Glomerular endothelial cell (primary cell): ENCODE measurements around the gene TRIM32. TPM values are rescaled to one million over a fixed set of nuclear protein-coding genes. Genes with fewer than 3 reads are reported as not detected.

Experiments used
- DNase-seq: peaks from one replicate; pipeline ENCODE4 v3.0.0-alpha.2; 2011; ENCODE audit warnings: low read depth, low spot score; ENCODE audit errors: extremely low read depth
- total RNA-seq: library from RNA; depleted of rRNA; stranded (reverse); fragments of >200 nt; gene quantifications from 2 replicates; pipeline ENCODE4 v1.2.3, GENCODE V29; 2015

TRIM32 gene
- total RNA-seq, 1 donor from 2014 or later = 26.8 TPM

DNA sequence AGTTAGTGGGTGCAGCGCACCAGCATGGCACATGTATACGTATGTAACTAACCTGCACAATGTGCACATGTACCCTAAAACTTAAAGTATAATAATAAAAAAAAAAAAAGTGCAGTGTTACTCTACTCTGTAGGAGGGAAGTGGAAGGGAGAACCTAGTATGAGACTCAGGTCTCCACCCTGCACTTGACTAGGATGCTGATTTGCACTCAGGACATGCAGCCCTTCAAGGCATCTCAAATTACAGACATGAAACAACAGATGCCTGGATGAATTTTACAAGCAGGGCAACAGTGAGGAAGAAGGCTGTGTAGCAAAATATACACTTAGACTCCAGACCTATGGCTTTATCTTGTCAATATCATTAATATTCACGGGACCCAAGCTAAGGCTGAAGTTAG lies 16.5 kb downstream of the TRIM32 start:
- no peak for DNase-seq

GRCh38 chr9:116704470-116704869 lies 17.4 kb downstream of the TRIM32 start:
- no peak for DNase-seq

DNA sequence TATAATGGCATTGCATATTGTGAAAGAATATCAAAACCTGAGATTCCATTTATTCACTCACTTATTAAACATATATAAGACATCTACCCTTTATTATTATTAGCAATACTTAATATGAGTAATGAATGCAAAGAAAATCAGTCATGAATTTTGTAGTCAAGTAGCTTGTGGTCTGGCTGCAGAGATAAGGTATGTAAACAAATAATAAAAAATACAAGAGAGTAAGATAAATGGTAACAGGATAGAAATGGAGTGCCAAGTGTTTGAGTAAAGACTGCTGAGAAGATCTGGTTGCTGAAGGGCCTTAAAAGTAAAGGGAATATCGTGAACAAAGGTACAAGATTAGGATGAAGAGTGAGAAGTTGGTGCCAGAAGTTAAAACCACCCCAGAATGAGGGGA lies 18.4 kb downstream of the TRIM32 start:
- no peak for DNase-seq

- DNase-seq = no peak
Measured at GRCh38 chr9:116706310-116707290, 19.5 kb downstream of the TRIM32 start.

DNA sequence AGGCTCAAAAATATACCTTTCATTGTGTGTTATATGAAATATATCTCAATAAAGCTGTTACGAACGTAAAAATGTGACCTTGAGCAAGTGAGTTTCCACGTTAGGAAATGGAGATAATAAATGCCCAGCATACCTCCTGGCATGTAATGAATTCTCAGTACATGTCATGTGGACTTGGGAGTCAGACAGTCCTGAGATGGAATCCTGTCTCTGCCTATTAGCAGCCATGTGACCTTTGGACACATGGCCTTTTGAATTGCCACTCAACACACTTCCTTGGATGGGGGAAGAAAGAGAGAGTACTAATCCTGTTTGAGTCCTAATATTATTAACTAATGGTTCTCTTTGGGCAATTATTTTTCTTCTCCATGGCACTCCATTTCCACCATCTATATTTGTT lies 25.7 kb downstream of the TRIM32 start:
- DNase-seq = no peak

- DNase-seq = no peak
Measured at GRCh38 chr9:116713271-116713670, 26.2 kb downstream of the TRIM32 start.

DNA sequence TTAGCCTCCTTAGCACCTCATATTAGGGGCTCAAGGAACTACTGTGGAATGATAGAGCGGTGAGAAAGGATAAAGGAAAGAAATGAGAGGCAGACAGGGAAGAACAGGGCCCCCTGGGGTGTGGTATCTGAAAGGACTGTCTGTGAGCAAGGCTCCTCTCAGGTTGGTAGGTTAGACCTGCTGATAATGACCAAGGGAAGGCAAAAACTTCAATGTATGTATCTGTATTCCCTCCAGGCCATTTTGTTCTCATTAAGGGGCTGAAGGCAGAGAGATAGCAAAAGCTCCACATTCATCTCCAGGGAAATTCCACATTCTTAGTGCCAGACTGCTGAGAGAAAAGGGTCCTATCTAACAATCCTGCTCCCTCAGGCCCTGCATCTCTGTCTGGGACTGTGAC lies 28.6 kb downstream of the TRIM32 start:
- DNase-seq = no peak

- no peak for DNase-seq
Measured at GRCh38 chr9:116716438-116716837, 29.3 kb downstream of the TRIM32 start.

- DNase-seq = no peak
Measured at GRCh38 chr9:116717150-116717549, 30.0 kb downstream of the TRIM32 start.

GRCh38 chr9:116718111-116718510 lies 31.0 kb downstream of the TRIM32 start:
- DNase-seq = no peak

DNA sequence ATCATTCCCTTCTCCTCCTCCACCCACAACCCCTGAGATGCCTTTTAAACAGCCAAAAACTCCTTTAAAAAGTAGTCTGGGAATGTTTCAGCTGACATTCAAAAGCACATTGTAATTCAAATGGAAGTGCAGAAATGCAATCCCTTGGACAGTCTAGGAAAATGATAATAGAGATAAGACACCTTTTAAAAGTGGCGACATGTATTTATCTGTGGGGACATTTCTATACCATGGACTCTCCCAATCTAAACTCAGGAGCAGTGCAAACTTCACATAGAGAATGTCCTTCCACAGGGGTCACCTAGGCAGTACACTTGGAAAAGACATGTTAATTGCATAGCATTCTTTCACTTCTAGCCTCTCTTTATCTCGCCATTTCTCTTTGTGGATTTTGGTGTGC lies 33.0 kb downstream of the TRIM32 start:
- DNase-seq = no peak

DNA sequence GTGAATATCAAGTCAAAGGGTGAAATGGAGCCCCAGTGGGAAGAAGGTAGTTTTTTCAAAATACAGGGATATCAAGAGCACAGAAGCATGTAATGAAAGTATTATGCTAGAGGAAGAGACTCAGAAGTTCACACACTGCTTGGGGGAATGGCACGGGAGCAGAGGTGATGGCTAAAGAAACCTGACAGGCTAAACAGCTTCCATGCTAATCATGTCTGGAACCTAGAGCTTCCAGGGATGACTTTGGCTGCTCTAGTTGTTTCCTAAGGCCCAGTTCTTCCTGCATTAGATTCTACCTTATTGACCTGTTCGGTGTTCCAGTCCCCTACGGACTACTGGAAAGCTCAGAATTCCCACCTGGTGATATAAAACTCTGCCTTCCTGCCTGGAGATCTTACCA lies 34.3 kb downstream of the TRIM32 start:
- DNase-seq = no peak

- DNase-seq = no peak
Measured at GRCh38 chr9:116721944-116722343, 34.8 kb downstream of the TRIM32 start.

DNA sequence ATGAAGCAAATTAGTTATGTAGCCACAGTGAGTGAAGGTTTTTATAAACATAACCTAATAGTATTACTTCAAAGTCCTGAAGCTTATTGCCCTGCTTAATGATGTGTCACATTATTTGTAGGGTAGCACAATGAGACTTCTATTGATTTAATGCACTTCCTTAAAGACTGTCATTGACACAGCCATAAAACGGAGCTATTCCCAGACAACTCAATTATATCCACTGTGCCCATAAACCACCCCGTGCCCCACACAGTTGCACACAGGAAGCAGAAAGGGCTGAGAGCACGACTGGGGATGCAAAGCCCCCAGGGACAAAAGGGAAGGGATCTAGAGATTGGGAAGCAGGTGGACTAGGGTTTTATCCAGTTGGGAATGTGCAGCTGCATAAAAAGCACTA lies 37.0 kb downstream of the TRIM32 start:
- no peak for DNase-seq

GRCh38 chr9:116726602-116727001 lies 39.5 kb downstream of the TRIM32 start:
- no peak for DNase-seq

GRCh38 chr9:116733010-116733641 lies 46.0 kb downstream of the TRIM32 start:
- DNase-seq = no peak

DNA sequence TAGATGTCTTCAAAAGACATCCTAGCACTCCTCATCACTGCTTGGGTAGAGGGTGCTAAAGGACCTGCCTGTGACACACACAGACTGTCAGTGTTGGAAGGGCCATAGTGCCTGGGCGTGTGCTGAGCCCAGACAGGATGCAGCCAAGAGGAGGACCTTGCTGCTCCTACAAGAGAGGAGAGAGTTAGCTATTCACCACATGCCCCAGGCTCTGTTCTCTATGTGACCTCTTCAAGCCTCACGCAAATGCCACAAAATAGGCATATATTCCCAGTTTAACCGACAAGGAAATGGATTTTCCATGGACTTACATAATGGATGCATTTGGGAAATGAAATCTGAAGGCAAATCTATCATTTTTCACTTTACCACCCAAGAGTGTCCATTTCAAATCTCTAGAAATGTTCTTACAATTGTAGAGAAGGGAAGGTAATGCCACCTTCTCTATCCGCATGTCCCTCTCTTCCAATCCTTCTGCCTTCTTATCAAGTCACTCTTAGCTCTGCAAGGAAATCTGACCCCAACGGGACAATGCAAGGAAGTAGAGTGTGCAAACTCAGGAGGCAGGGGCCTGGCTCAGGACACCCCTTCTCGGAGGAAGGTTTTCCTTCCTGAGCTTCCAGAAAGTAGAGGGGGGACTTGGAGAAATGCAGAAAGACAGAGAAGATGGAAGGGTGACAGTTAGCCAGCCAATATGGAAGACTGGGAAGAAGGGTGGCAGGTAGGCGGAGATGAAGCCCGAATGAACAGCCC lies 49.5 kb downstream of the TRIM32 start:
- no peak for DNase-seq

DNA sequence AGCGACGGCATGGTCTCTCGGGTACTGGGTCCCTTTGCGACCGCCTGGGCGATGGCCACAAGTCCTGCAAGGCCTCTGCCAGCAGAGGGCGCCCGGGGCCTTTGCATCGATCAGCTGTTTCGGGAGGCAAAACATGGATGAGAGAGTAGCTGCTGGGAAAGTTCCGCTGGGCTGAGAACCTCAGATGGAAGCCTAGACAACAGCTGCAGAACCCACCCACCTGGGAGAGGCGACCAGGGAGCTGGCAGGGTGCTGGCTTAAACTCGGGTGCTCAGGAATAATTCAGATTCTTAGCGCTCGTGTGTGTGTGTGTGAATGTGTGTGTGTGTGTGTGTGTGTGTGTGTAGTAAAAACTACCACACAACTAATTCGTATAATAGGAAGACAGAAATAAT lies 50.0 kb downstream of the TRIM32 start:
- no peak for DNase-seq

DNA sequence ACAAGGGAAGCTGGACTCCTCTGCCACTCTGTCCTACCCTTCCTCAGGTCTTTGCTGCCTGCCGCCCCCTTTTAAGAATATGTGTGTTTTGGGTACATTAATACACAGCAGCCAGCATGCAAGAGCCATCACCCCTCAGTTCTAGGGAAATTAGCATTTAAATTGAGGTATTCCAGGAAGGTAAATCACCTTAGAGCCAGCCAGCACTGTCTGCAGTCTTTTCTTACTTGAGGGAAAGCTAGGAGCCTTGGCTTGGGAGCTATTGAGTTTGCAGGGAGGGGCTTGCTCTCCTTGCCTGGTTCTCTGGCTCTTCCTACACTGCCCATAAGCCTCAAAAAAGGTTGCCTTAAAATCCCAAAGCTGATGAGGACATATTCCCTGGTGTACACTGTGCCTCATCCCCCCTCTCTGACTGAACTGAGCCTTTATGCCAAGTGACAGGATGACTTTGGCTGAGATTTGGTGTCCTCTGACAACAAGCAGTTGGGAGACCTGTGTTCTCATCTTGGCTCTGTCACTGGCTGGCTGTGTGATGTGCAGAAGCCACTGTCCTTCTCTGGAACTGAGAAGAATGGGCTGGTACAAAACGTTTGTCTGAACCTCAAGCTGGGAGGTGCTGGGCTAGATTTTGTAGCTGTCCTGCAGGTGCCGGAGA lies 54.1 kb downstream of the TRIM32 start:
- no peak for DNase-seq

- no peak for DNase-seq
Measured at GRCh38 chr9:116741742-116742141, 54.6 kb downstream of the TRIM32 start.

DNA sequence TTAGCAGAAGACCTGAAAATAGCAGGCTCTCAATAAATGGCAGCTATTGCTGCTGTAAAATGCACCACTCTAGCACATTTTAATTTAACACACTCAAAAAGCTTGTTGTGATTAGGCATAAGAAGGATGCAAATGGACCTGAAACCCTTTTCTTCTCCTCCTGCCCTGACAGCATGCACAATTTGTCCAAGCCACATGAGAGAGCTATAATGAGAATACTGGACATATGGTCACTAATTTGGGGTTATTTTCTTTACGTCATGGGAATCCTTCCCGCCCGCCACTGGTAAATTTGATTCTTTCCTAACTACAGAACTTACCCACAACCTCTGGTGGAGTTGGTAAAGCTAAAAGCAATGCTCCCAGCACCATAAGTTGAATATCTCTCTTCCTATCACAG lies 62.1 kb downstream of the TRIM32 start:
- DNase-seq = no peak
